ENCODE data around the gene ATRIP.
"Not testable (repeated sequence)": the region's sequence is repeated elsewhere in the genome, so short reads cannot be mapped to it uniquely, and the experiment has no call there.

ATRIP gene

GRCh38 chr3:48446425-48447193 lies at the start of gene ATRIP:
ATRIP (plus strand) TSS chr3:48446737; CDS start chr3:48446846, 109 bp downstream.
- TF ChIP-seq CTCF (IDR thresholded peaks at IDR 0.05; ENCODE audit: extremely low read depth, missing control alignments): no peak
- peak; percentile 97 for DNase-seq (ENCODE audit: low spot score)

GRCh38 chr3:48397767-48398681 lies 48.5 kb upstream of the ATRIP start:
- DNase-seq (ENCODE audit: low spot score): no peak

GRCh38 chr3:48398701-48399386 lies 47.7 kb upstream of the ATRIP start:
- TF ChIP-seq CTCF (IDR thresholded peaks at IDR 0.05; ENCODE audit: extremely low read depth, missing control alignments): no peak
- no peak for DNase-seq (ENCODE audit: low spot score)

More at GRCh38 chr3:48397767-48398681, 48.5 kb upstream of the ATRIP start:
- TF ChIP-seq CTCF (IDR thresholded peaks at IDR 0.05; ENCODE audit: extremely low read depth, missing control alignments): no peak

- peak; percentile 5 for DNase-seq (ENCODE audit: low spot score)
Measured at GRCh38 chr3:48399387-48400172, 47.0 kb upstream of the ATRIP start.

GRCh38 chr3:48400824-48401433 lies 45.6 kb upstream of the ATRIP start:
- peak; percentile 63 for TF ChIP-seq CTCF (IDR thresholded peaks at IDR 0.05; ENCODE audit: extremely low read depth, missing control alignments)
- peak; percentile 86 for DNase-seq (ENCODE audit: low spot score)

More at GRCh38 chr3:48399387-48400172, 47.0 kb upstream of the ATRIP start:
- no peak for TF ChIP-seq CTCF (IDR thresholded peaks at IDR 0.05; ENCODE audit: extremely low read depth, missing control alignments)

GRCh38 chr3:48401434-48401901 lies 45.1 kb upstream of the ATRIP start:
- DNase-seq (ENCODE audit: low spot score): not testable (repeated sequence)
